ENCODE data around the gene B3GNT2. TPM values are rescaled to one million over a fixed set of nuclear protein-coding genes. Genes with fewer than 3 reads are reported as not detected.

Gene B3GNT2
- polyA plus RNA-seq, 1 of the 3 experiments (the other 2 are of a cell fraction) = 6.3 TPM

GRCh38 chr2:62207491-62207890 lies 11.6 kb downstream of the B3GNT2 start:
- Histone ChIP-seq H3K9ac (no peak overlapping the region), H3K9me2 (no peaks in the 10 kb centered on the region), H3K9me3 (no peaks in the 10 kb centered on the region), H3K4me2 (no peak overlapping the region), H3K4me1 (ENCODE audit: control insufficient read depth in 1 of 2, insufficient read depth in 2 of 2, low read depth in 1 of 2, low read length in 1 of 2) (peaks cover 0 to 11% of the 10 kb centered on the region in 2 experiments; a peak in 1 of 4 replicates), H3K36me3 (replicated peaks in 1 of 2; ENCODE audit: control insufficient read depth in 1 of 2, insufficient read depth in 2 of 2, low read length in 1 of 2) (no peaks in the 10 kb centered on the region), H3K27ac (ENCODE audit: low read depth in 2 of 2, low read length in 1 of 2) (no peak overlapping the region), H3F3A (replicated peaks; ENCODE audit: insufficient read depth) (no peaks in the 10 kb centered on the region), H3K27me3 (ENCODE audit: insufficient read depth) (no peaks in the 10 kb centered on the region), H2AFZ (ENCODE audit: low read depth) (no peak overlapping the region), H3K4me3 (ENCODE audit: low read depth in 2 of 2, low read length in 1 of 2) (no peak overlapping the region), H4K20me1 (ENCODE audit: insufficient read depth) (peaks cover 26% of the 10 kb centered on the region), H3K79me2 (ENCODE audit: insufficient read depth) (peaks cover 71% of the 10 kb centered on the region)
- POLR2A ChIA-PET = no interaction called here
- CTCF ChIA-PET = no interaction called here
- WGBS (ENCODE audit: low lambda C conversion rate) = 97% methylated on average over 9 of the region's 10 CpGs
- DNase-seq = no peak
- TF ChIP-seq JUND (IDR thresholded peaks at IDR 0.05) (no peak), MAX (IDR thresholded peaks at IDR 0.05; ENCODE audit: low read depth) (no peak), ELF1 (IDR thresholded peaks at IDR 0.05) (no peak), EP300 (IDR thresholded peaks at IDR 0.05; ENCODE audit: borderline replicate concordance in 1 of 2, low read depth in 1 of 2, low read length in 1 of 2) (no peak), IRF3 (IDR thresholded peaks at IDR 0.05; ENCODE audit: low read depth, low read length) (no peak), POLR2AphosphoS5 (IDR thresholded peaks at IDR 0.05; ENCODE audit: low read depth, low read length) (no peak)

GRCh38 chr2:62208074-62208757 lies 12.3 kb downstream of the B3GNT2 start:
- no peaks in the 10 kb centered on the region for H3K27me3 ChIP-seq (ENCODE audit: insufficient read depth)
- no peak overlapping the region for H2AFZ ChIP-seq (ENCODE audit: low read depth)
- 85% methylated on average over 4 of the region's 4 CpGs for WGBS (ENCODE audit: low lambda C conversion rate)
- ChIA-PET CTCF (no interaction called here), POLR2A (no interaction called here)
- no peak overlapping the region for H3K4me3 ChIP-seq (ENCODE audit: low read depth in 2 of 2, low read length in 1 of 2)
- H3K9me2 ChIP-seq = no peaks in the 10 kb centered on the region
- H3K9ac ChIP-seq = no peak overlapping the region
- H3K9me3 ChIP-seq = no peaks in the 10 kb centered on the region
- H3K79me2 ChIP-seq (ENCODE audit: insufficient read depth) = peaks cover 65% of the 10 kb centered on the region
- H3K27ac ChIP-seq (ENCODE audit: low read depth in 2 of 2, low read length in 1 of 2) = no peak overlapping the region
- no peak for DNase-seq
- H3K36me3 ChIP-seq (replicated peaks in 1 of 2; ENCODE audit: control insufficient read depth in 1 of 2, insufficient read depth in 2 of 2, low read length in 1 of 2) = no peaks in the 10 kb centered on the region
- peaks cover 19% of the 10 kb centered on the region for H4K20me1 ChIP-seq (ENCODE audit: insufficient read depth)
- TF ChIP-seq GABPA (IDR thresholded peaks at IDR 0.05; ENCODE audit: low read depth) (no peak), TEAD4 (IDR thresholded peaks at IDR 0.05; ENCODE audit: borderline replicate concordance, insufficient read depth) (no peak)
- H3K4me1 ChIP-seq (ENCODE audit: control insufficient read depth in 1 of 2, insufficient read depth in 2 of 2, low read depth in 1 of 2, low read length in 1 of 2) = peaks cover 0 to 14% of the 10 kb centered on the region in 2 experiments; a peak in 1 of 4 replicates
- H3F3A ChIP-seq (replicated peaks; ENCODE audit: insufficient read depth) = no peaks in the 10 kb centered on the region
- H3K4me2 ChIP-seq = no peak overlapping the region

- no peaks in the 10 kb centered on the region for H3K36me3 ChIP-seq (replicated peaks in 1 of 2; ENCODE audit: control insufficient read depth in 1 of 2, insufficient read depth in 2 of 2, low read length in 1 of 2)
- H3K79me2 ChIP-seq (ENCODE audit: insufficient read depth) = peaks cover 66% of the 10 kb centered on the region
- H3K4me3 ChIP-seq (ENCODE audit: low read depth in 2 of 2, low read length in 1 of 2) = no peak overlapping the region
- H3K9me3 ChIP-seq = no peaks in the 10 kb centered on the region
- H4K20me1 ChIP-seq (ENCODE audit: insufficient read depth) = peaks cover 16% of the 10 kb centered on the region
- TF ChIP-seq USF2 (IDR thresholded peaks at IDR 0.05; ENCODE audit: borderline replicate concordance, low read depth, low read length) (no peak), SIN3A (IDR thresholded peaks at IDR 0.05; ENCODE audit: borderline replicate concordance, low read depth, low read length) (no peak), USF1 (IDR thresholded peaks at IDR 0.05; ENCODE audit: borderline replicate concordance, low read depth) (no peak)
- H2AFZ ChIP-seq (ENCODE audit: low read depth) = no peak overlapping the region
- CTCF ChIA-PET = interaction anchor here (0.6 to 1.0 kb wide), 3 partner anchors 20 to 215 kb away, joined by 3 read pairs; no protein-coding TSS in a partner anchor
- H3K9me2 ChIP-seq = no peaks in the 10 kb centered on the region
- H3F3A ChIP-seq (replicated peaks; ENCODE audit: insufficient read depth) = no peaks in the 10 kb centered on the region
- DNase-seq = no peak
- H3K27me3 ChIP-seq (ENCODE audit: insufficient read depth) = no peaks in the 10 kb centered on the region
- no peak overlapping the region for H3K9ac ChIP-seq
- POLR2A ChIA-PET = no interaction called here
- no peak overlapping the region for H3K4me2 ChIP-seq
- no peak overlapping the region for H3K27ac ChIP-seq (ENCODE audit: low read depth in 2 of 2, low read length in 1 of 2)
- 90% methylated on average over 5 of the region's 5 CpGs for WGBS (ENCODE audit: low lambda C conversion rate)
- H3K4me1 ChIP-seq (ENCODE audit: control insufficient read depth in 1 of 2, insufficient read depth in 2 of 2, low read depth in 1 of 2, low read length in 1 of 2) = peaks cover 0 to 13% of the 10 kb centered on the region in 2 experiments; a peak in 1 of 4 replicates
Observed at GRCh38 chr2:62208758-62209114, 12.8 kb downstream of the B3GNT2 start.
